ENCODE results near the gene BAD.

GRCh38 chr11:64255135-64256128, 29.0 kb downstream of the BAD start:
- TF ChIP-seq, protein P1, sequence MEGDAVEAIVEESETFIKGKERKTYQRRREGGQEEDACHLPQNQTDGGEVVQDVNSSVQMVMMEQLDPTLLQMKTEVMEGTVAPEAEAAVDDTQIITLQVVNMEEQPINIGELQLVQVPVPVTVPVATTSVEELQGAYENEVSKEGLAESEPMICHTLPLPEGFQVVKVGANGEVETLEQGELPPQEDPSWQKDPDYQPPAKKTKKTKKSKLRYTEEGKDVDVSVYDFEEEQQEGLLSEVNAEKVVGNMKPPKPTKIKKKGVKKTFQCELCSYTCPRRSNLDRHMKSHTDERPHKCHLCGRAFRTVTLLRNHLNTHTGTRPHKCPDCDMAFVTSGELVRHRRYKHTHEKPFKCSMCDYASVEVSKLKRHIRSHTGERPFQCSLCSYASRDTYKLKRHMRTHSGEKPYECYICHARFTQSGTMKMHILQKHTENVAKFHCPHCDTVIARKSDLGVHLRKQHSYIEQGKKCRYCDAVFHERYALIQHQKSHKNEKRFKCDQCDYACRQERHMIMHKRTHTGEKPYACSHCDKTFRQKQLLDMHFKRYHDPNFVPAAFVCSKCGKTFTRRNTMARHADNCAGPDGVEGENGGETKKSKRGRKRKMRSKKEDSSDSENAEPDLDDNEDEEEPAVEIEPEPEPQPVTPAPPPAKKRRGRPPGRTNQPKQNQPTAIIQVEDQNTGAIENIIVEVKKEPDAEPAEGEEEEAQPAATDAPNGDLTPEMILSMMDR (IDR thresholded peaks at IDR 0.05; ENCODE audit: low read depth, low read length, missing input control), result no peak
- TF ChIP-seq GABPA (IDR thresholded peaks at IDR 0.05 in 1 of 2, conservative IDR thresholded peaks at IDR 0.05 in 1 of 2) (no peak), TAF1 (conservative IDR thresholded peaks at IDR 0.05) (no peak), YY1 (IDR thresholded peaks at IDR 0.05) (no peak), REST (IDR thresholded peaks at IDR 0.05) (no peak)
